ENCODE results near the gene PCDHA13. TPM values are rescaled to one million over a fixed set of nuclear protein-coding genes. Genes with fewer than 3 reads are reported as not detected.
"Not testable (repeated sequence)": the region's sequence is repeated elsewhere in the genome, so short reads cannot be mapped to it uniquely, and the experiment has no call there.

The PCDHA13 gene
- total RNA-seq, 3 donors from 2014 or later = 1.3 to 3.5 (median 1.6) TPM

DNA sequence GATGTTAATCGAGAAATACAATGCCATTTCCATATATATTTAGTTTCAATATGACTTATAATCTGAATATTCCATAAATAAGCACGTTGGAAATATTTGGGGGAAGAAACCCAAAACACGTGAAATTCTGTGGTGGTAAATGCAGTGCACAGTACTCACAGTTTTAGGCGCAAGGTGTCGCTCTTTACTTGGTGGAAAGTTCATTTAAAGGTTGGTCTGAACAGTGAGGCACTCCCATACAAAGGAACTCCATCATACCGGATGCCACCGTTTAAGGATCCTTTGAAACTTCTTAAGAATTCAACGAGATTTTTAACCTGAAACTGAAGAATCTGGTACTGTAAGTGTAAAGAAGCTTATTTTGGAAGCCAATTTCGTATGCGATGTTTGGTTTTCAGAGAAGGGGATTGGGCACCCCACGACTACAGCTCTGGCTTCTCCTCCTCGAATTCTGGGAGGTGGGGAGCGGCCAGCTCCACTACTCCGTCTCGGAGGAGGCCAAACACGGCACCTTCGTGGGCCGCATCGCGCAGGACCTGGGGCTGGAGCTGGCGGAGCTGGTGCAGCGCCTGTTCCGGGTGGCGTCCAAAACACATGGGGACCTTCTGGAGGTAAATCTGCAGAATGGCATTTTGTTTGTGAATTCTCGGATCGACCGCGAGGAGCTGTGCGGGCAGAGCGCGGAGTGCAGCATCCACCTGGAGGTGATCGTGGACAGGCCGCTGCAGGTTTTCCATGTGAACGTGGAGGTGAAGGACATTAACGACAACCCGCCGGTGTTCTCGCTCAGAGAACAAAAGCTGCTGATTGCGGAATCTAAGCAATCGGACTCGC, 13.0 kb upstream of the PCDHA13 start, which contains the start of gene PCDHA11:
TSS of gene PCDHA11 (plus strand) at position 237 of the 834 bp plus-strand sequence. CDS start at position 384, 147 bp downstream.
- intact Hi-C loops (cut with DNase I; ENCODE audit: low total_unique reads) = no loop called here
- Histone ChIP-seq H3K27ac (no peak within 1 kb of the TSS), H3K9me3 (peaks cover 25 to 61% of the 10 kb centered on the region in 2 donors), H3K4me1 (no peaks in the 10 kb centered on the region), H3K36me3 (no peaks in the 10 kb centered on the region), H3K4me3 (peak within 1 kb of the TSS in 2 of 3 donors; percentile 27 to 42), H3K27me3 (no peaks in the 10 kb centered on the region)
- no peak for DNase-seq (ENCODE audit: low spot score in 2 of 2)
- TF ChIP-seq POLR2AphosphoS5 (IDR thresholded peaks at IDR 0.05) (no peak), POLR2A (IDR thresholded peaks at IDR 0.05) (no peak)
- TF ChIP-seq, protein P1, sequence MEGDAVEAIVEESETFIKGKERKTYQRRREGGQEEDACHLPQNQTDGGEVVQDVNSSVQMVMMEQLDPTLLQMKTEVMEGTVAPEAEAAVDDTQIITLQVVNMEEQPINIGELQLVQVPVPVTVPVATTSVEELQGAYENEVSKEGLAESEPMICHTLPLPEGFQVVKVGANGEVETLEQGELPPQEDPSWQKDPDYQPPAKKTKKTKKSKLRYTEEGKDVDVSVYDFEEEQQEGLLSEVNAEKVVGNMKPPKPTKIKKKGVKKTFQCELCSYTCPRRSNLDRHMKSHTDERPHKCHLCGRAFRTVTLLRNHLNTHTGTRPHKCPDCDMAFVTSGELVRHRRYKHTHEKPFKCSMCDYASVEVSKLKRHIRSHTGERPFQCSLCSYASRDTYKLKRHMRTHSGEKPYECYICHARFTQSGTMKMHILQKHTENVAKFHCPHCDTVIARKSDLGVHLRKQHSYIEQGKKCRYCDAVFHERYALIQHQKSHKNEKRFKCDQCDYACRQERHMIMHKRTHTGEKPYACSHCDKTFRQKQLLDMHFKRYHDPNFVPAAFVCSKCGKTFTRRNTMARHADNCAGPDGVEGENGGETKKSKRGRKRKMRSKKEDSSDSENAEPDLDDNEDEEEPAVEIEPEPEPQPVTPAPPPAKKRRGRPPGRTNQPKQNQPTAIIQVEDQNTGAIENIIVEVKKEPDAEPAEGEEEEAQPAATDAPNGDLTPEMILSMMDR (IDR thresholded peaks at IDR 0.05) = peak in 1 of 3 donors; percentile 15

DNA sequence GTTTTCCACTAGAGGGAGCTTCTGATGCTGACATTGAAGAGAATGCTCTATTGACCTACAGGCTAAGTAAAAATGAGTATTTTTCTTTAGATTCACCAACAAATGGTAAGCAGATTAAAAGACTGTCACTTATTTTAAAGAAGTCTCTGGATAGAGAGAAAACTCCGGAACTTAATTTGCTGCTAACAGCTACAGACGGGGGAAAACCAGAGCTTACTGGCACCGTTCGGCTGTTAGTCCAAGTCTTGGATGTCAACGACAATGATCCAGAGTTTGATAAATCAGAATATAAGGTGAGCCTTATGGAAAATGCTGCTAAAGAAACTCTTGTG, 12.4 kb upstream of the PCDHA13 start:
- peak overlapping the region in 2 of 3 donors; percentile 27 to 42 for H3K4me3 ChIP-seq
- TF ChIP-seq, protein P1 (IDR thresholded peaks at IDR 0.05) = no peak
- no peak for TF ChIP-seq POLR2AphosphoS5 (IDR thresholded peaks at IDR 0.05)
- TF ChIP-seq POLR2A (IDR thresholded peaks at IDR 0.05) = no peak
- intact Hi-C loops (cut with DNase I; ENCODE audit: low total_unique reads) = no loop called here

DNA sequence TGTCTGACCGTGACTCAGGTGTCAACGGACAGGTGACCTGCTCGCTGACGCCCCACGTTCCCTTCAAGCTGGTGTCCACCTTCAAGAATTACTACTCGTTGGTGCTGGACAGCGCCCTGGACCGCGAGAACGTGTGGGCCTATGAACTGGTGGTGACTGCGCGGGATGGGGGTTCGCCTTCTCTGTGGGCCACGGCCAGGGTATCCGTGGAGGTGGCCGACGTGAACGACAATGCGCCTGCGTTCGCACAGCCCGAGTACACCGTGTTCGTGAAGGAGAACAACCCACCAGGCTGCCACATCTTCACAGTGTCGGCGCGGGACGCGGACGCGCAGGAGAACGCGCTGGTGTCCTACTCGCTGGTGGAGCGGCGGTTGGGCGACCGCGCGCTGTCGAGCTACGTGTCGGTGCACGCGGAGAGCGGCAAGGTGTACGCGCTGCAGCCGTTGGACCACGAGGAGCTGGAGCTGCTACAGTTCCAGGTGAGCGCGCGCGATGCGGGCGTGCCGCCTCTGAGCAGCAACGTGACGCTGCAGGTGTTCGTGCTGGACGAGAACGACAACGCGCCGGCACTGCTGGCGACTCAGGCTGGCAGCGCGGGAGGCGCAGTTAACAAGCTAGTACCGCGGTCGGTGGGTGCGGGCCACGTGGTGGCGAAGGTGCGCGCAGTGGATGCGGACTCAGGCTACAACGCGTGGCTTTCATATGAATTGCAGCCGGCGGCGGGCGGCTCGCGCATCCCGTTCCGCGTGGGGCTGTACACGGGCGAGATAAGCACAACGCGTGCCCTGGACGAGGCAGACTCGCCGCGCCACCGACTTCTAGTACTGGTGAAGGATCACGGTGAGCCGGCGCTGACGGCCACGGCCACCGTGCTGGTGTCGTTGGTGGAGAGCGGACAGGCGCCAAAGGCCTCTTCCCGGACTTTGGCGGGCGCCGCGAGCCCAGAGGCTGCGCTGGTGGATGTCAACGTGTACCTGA, 11.4 kb upstream of the PCDHA13 start:
- H3K9me3 ChIP-seq = peaks cover 29 to 52% of the 10 kb centered on the region in 2 donors
- TF ChIP-seq POLR2A (IDR thresholded peaks at IDR 0.05) (no peak), POLR2AphosphoS5 (IDR thresholded peaks at IDR 0.05) (no peak)
- TF ChIP-seq, protein P1 (IDR thresholded peaks at IDR 0.05) = no peak
- no peaks in the 10 kb centered on the region for H3K27me3 ChIP-seq
- DNase-seq (ENCODE audit: low spot score in 2 of 2) = no peak
- H3K4me3 ChIP-seq = no peak overlapping the region
- no peaks in the 10 kb centered on the region for H3K4me1 ChIP-seq
- H3K27ac ChIP-seq = no peak overlapping the region
- no peaks in the 10 kb centered on the region for H3K36me3 ChIP-seq
- intact Hi-C loops (cut with DNase I; ENCODE audit: low total_unique reads) = no loop called here

More for the DNA sequence above, 12.4 kb upstream of the PCDHA13 start:
- H3K9me3 ChIP-seq = peaks cover 25 to 56% of the 10 kb centered on the region in 2 donors
- no peak for DNase-seq (ENCODE audit: low spot score in 2 of 2)
- H3K27ac ChIP-seq = no peak overlapping the region
- H3K27me3 ChIP-seq = no peaks in the 10 kb centered on the region
- H3K4me1 ChIP-seq = no peaks in the 10 kb centered on the region
- H3K36me3 ChIP-seq = no peaks in the 10 kb centered on the region

DNA sequence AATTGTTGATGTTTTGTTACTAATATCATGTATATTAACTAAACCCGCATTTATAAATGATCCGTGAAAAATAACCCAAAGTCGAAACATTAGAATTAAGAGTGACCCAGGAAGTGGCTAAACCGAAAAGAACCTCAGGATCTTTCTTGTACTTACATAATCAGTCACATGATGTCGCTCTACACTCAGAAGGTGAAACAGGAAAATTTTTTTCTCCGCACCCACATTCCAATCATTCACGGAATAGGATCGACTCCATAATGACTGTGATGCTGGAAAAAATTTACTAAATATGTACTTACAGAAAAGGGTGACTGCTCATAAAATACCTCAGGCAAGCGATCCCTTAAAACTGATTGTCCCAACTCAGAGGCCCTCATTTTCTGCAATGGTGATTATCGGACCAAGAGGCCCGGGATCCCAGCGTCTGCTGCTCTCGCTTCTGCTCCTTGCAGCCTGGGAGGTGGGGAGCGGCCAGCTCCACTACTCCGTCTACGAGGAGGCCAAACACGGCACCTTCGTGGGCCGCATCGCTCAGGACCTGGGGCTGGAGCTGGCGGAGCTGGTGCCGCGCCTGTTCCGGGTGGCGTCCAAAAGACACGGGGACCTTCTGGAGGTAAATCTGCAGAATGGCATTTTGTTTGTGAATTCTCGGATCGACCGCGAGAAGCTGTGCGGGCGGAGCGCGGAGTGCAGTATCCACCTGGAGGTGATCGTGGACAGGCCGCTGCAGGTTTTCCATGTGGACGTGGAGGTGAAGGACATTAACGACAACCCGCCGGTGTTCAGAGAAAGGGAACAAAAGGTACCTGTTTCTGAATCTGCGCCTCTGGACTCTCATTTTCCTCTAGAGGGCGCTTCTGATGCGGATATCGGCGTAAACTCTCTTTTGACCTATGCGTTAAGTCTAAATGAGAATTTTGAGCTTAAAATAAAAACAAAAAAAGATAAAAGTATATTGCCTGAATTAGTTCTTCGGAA, 6.5 kb upstream of the PCDHA13 start, which contains the start of gene PCDHA12:
TSS of gene PCDHA12 (plus strand) at position 224 of the 981 bp plus-strand sequence. CDS start at position 389, 165 bp downstream.
- Histone ChIP-seq H3K9me3 (peaks cover 31 to 61% of the 10 kb centered on the region in 2 donors), H3K27me3 (no peaks in the 10 kb centered on the region), H3K4me1 (no peaks in the 10 kb centered on the region), H3K36me3 (no peaks in the 10 kb centered on the region), H3K4me3 (peak within 1 kb of the TSS in 2 of 3 donors; percentile 32 to 46), H3K27ac (no peak within 1 kb of the TSS)
- no peak for DNase-seq (ENCODE audit: low spot score in 2 of 2)
- no peak for TF ChIP-seq POLR2AphosphoS5 (IDR thresholded peaks at IDR 0.05)
- TF ChIP-seq POLR2A (IDR thresholded peaks at IDR 0.05) = no peak
- TF ChIP-seq, protein P1 (IDR thresholded peaks at IDR 0.05) = peak in 1 of 3 donors; percentile 12
- intact Hi-C loops (cut with DNase I; ENCODE audit: low total_unique reads) = no loop called here

DNA sequence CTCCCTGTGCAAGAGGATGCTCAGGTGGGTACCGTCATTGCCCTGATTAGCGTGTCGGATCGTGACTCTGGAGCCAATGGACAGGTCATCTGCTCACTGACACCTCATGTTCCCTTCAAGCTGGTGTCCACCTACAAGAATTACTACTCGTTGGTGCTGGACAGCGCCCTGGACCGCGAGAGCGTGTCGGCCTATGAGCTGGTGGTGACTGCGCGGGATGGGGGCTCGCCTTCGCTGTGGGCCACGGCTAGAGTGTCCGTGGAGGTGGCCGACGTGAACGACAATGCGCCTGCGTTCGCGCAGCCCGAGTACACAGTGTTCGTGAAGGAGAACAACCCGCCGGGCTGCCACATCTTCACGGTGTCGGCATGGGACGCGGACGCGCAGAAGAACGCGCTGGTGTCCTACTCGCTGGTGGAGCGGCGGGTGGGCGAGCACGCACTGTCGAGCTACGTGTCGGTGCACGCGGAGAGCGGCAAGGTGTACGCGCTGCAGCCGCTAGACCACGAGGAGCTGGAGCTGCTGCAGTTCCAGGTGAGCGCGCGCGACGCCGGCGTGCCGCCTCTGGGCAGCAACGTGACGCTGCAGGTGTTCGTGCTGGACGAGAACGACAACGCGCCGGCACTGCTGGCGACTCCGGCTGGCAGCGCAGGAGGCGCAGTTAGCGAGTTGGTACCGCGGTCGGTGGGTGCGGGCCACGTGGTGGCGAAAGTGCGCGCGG, 5.2 kb upstream of the PCDHA13 start:
- intact Hi-C loops (cut with DNase I; ENCODE audit: low total_unique reads); H3K27me3 ChIP-seq: not testable (repeated sequence)

More for the DNA sequence above, 5.2 kb upstream of the PCDHA13 start:
- not testable (repeated sequence) for H3K36me3 ChIP-seq; DNase-seq (ENCODE audit: low spot score in 2 of 2); H3K27ac ChIP-seq; H3K4me1 ChIP-seq; H3K4me3 ChIP-seq
- H3K9me3 ChIP-seq = peaks cover 22 to 49% of the 10 kb centered on the region in 2 donors

Measured in breast epithelium (tissue), 4 donors.